Measurements from ENCODE around the gene CEP95.

CEP95 gene

GRCh38 chr17:64507413-64507782 lies 621 bp downstream of the CEP95 start:
- peak overlapping the region; percentile 98 for H3K27ac ChIP-seq
- TF ChIP-seq ZFX (IDR thresholded peaks at IDR 0.05) = no peak
- TF ChIP-seq, protein P1, sequence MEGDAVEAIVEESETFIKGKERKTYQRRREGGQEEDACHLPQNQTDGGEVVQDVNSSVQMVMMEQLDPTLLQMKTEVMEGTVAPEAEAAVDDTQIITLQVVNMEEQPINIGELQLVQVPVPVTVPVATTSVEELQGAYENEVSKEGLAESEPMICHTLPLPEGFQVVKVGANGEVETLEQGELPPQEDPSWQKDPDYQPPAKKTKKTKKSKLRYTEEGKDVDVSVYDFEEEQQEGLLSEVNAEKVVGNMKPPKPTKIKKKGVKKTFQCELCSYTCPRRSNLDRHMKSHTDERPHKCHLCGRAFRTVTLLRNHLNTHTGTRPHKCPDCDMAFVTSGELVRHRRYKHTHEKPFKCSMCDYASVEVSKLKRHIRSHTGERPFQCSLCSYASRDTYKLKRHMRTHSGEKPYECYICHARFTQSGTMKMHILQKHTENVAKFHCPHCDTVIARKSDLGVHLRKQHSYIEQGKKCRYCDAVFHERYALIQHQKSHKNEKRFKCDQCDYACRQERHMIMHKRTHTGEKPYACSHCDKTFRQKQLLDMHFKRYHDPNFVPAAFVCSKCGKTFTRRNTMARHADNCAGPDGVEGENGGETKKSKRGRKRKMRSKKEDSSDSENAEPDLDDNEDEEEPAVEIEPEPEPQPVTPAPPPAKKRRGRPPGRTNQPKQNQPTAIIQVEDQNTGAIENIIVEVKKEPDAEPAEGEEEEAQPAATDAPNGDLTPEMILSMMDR (conservative IDR thresholded peaks at IDR 0.05) = peak; percentile 75

- no peak overlapping the region for H3K27ac ChIP-seq
- TF ChIP-seq ZFX (IDR thresholded peaks at IDR 0.05) = no peak
- TF ChIP-seq, protein P1 (conservative IDR thresholded peaks at IDR 0.05) = no peak
These were observed 1.9 kb downstream of the CEP95 start for GRCh38 chr17:64508683-64509082.

GRCh38 chr17:64509179-64509578 lies 2.4 kb downstream of the CEP95 start:
- TF ChIP-seq ZFX (IDR thresholded peaks at IDR 0.05) = no peak
- TF ChIP-seq, protein P1 (conservative IDR thresholded peaks at IDR 0.05) = no peak
- no peak overlapping the region for H3K27ac ChIP-seq

GRCh38 chr17:64515419-64515818 lies 8.6 kb downstream of the CEP95 start:
- TF ChIP-seq, protein P1 (conservative IDR thresholded peaks at IDR 0.05) = no peak
- no peak for TF ChIP-seq ZFX (IDR thresholded peaks at IDR 0.05)
- no peak overlapping the region for H3K27ac ChIP-seq

GRCh38 chr17:64515829-64516228 lies 9.1 kb downstream of the CEP95 start:
- no peak overlapping the region for H3K27ac ChIP-seq
- no peak for TF ChIP-seq ZFX (IDR thresholded peaks at IDR 0.05)
- TF ChIP-seq, protein P1 (conservative IDR thresholded peaks at IDR 0.05) = no peak

DNA sequence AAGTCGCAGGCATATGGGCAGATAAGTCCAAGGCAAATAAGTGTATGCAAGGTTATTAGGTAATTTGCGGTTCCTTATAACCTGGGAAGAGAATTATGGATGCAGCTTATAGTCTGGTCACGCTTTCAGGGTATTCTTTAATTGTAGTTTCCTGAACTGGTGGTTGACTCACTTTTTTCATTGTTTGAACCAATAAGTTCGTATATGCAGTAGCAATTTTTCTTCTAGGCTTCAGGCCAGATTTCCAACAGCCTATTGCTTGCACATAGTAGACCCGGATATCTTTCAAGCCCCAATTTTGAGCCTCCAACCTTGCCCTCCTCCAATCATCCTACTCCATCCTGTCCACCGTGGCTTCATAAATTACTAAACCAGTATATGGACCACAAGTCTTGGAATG lies 12.8 kb downstream of the CEP95 start:
- no peak overlapping the region for H3K27ac ChIP-seq
- no peak for TF ChIP-seq ZFX (IDR thresholded peaks at IDR 0.05)
- TF ChIP-seq, protein P1 (conservative IDR thresholded peaks at IDR 0.05) = no peak

DNA sequence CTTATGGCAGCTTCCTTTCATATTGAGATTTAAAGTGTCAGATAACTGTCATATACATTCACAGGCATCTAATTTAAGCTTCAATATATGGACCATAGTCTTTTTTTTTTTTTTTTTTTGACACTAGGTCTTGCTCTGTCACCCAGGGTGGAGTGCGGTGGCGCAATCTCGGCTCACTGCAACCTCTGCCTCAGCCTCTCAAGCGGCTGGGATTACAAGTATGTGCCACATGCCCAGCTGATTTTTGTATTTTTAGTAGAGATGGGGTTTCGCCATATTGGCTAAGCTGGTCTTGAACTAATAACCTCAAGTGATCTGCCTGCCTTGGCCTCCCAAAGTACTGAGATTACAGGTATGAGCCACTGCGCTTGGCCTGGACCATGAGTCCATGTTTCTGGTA lies 13.6 kb downstream of the CEP95 start:
- H3K27ac ChIP-seq = no peak overlapping the region
- TF ChIP-seq, protein P1 (conservative IDR thresholded peaks at IDR 0.05) = no peak
- no peak for TF ChIP-seq ZFX (IDR thresholded peaks at IDR 0.05)

Data from C4-2B (cell line).